Type B pancreatic cell (in vitro differentiated cells): ENCODE data around the gene DHX58. TPM values are rescaled to one million over a fixed set of nuclear protein-coding genes. Genes with fewer than 3 reads are reported as not detected.

ENCODE experiments used
- DNase-seq: peaks from one replicate; pipeline ENCODE4 v3.0.0; 2021; ENCODE audit warnings: mixed read lengths; ENCODE audit not compliant: unreplicated experiment; ENCODE audit errors: extremely low spot score
- H3K27ac Mint-ChIP-seq: 2 replicates; pipeline ENCODE4 v1.8.0; 2021; ENCODE audit warnings: mild to moderate bottlenecking, mixed read lengths
- H3K27me3 Mint-ChIP-seq: 2 replicates; pipeline ENCODE4 v1.8.0; 2021; ENCODE audit warnings: mixed read lengths
- H3K36me3 Mint-ChIP-seq: 2 replicates; pipeline ENCODE4 v1.8.0; 2021; ENCODE audit warnings: mixed read lengths
- H3K4me1 Mint-ChIP-seq: one replicate; pipeline ENCODE4 v1.8.0; 2021; ENCODE audit warnings: mixed read lengths; ENCODE audit not compliant: unreplicated experiment
- H3K4me3 Mint-ChIP-seq: 2 replicates; pipeline ENCODE4 v1.8.0; 2021; ENCODE audit warnings: mild to moderate bottlenecking, mixed read lengths
- H3K9me3 Mint-ChIP-seq: 2 replicates; pipeline ENCODE4 v1.8.0; 2021; ENCODE audit warnings: mixed read lengths
- CTCF ChIP-seq: fragments of 200-600 bp; sonication (generic); conservative IDR thresholded peaks from 2 replicates; pipeline ENCODE4 v1.5.0; 2021; ENCODE audit warnings: antibody characterized with exemption, mild to moderate bottlenecking
- total RNA-seq: library from RNA; stranded (reverse); gene quantifications from 2 replicates; pipeline ENCODE4 v1.2.1, GENCODE V29; 2021; ENCODE audit warnings: low replicate concordance

Gene DHX58
- total RNA-seq, 1 donor from 2014 or later = 0.72 TPM

DNA sequence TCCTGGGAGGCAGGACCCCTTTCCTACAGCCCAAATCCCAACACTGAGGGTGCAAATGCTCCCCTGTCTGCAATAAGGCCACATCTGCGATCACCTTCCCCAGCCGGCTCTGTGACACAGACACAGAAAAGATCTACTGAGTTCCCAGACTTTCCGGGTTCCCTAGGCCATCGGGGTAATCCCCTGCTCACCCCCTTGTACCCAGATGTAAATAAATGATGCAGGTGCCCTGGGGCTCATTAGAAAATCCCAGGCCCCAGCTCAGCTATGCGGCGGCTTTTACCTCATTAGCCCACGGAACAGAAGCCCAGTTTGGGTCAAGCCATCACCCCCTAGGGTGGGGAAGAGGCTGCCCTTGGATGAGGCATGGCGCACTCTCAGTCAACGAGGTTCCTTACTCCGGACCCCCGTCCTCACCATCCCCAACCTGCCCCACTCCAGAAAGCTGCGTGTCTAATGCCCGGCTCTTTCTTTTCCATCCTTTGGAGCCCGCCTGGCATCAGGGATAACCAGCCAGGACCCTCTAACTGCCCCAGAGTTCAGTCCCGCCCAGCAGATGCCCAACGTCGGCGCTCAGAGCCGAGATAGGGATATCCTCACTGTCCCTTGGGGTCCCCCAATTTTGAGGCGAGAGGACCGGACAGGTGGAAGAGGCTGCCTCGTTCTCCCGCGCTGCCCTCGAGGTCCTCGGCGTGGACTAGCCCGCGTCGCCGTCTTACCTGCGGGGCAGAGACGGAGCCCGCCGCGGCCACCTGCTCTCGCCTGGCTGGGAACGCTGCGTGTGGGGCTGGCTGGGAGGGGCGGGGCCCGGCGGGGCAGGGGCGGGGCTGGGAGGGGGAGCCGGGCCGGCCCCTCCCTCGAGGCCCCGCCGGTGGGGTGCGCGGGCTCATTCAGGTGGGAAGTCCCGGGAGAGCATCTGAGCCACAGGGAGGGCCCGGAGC, 14.6 kb downstream of the DHX58 start, which contains the start of gene ZNF385C:
Gene ZNF385C, minus strand, starts transcription at position 783 of the 941 bp plus-strand sequence. CDS start 35,417 bp downstream, outside the sequence.
- Mint-ChIP-seq H3K27ac (no peak within 1 kb of the TSS), H3K27me3 (peaks cover 57% of the 10 kb centered on the region), H3K4me1 (no peaks in the 10 kb centered on the region), H3K36me3 (no peaks in the 10 kb centered on the region), H3K9me3 (no peaks in the 10 kb centered on the region), H3K4me3 (no peak within 1 kb of the TSS)
- no peak for DNase-seq
- no peak for TF ChIP-seq CTCF

GRCh38 chr17:42096360-42097111, 16.0 kb downstream of the DHX58 start:
- Mint-ChIP-seq H3K9me3 (no peaks in the 10 kb centered on the region), H3K27me3 (peaks cover 53% of the 10 kb centered on the region), H3K36me3 (no peaks in the 10 kb centered on the region), H3K4me3 (no peak overlapping the region), H3K4me1 (no peaks in the 10 kb centered on the region), H3K27ac (no peak overlapping the region)
- DNase-seq = no peak
- no peak for TF ChIP-seq CTCF

DNA sequence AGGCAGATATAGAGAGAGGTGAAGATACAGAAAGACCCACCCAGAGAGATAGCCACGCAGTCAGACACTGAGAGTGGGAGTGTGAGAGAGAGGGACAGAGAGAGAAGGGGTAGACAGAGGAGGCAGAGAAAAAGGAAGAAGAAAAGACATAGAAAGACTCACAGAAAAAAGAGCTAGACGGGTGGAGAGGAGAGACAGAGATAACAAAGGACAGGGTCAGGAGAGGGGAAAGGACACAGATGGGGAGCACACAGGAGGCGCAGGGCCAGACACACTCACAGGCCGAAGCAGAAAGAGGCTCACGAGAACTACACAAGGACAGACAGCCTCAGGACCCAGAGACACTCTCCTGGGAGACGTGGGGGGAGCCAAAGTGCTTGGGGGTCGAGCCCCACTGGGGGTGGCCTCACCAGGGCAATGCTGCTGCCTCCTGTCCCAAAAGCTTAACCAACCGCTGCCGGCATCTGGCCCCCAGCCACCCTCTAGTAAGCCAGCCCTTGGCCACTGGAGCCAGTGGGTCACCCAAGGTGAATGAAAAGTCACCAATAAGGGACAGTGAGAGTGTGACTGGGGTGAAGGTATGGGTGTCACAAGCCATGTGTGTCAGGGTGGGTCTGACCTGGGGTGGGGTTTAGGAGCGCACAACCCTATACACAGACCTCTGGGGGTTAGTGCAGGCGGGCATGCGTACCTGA, 18.0 kb downstream of the DHX58 start:
- no peaks in the 10 kb centered on the region for H3K36me3 Mint-ChIP-seq
- no peak for DNase-seq
- H3K27ac Mint-ChIP-seq = no peak overlapping the region
- peaks cover 56% of the 10 kb centered on the region for H3K27me3 Mint-ChIP-seq
- TF ChIP-seq CTCF = no peak
- no peak overlapping the region for H3K4me3 Mint-ChIP-seq
- no peaks in the 10 kb centered on the region for H3K9me3 Mint-ChIP-seq
- H3K4me1 Mint-ChIP-seq = no peaks in the 10 kb centered on the region

DNA sequence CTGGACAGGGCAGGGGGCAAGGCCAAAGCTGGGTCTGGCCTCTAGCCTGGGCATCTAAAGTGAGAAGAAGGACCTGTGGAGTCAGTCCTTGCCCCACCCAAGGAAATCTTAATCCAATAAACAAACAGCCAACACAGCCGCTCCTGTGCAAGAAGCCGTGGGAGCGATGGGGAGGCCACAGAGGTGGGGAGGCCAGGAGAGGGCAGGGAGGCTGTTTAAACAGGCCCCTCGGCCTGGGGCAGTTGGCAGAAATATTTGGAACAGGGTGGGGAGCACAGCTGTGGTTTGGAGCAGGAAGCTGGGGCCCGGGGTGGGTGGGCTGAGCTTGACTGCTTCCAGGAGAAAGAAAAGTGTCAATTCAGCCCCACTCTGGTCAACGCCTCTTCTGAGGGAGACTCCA, 19.6 kb downstream of the DHX58 start:
- DNase-seq = no peak
- Mint-ChIP-seq H3K36me3 (no peaks in the 10 kb centered on the region), H3K27ac (no peak overlapping the region), H3K9me3 (no peaks in the 10 kb centered on the region), H3K4me3 (no peak overlapping the region), H3K4me1 (no peaks in the 10 kb centered on the region), H3K27me3 (peaks cover 46% of the 10 kb centered on the region)
- no peak for TF ChIP-seq CTCF

DNA sequence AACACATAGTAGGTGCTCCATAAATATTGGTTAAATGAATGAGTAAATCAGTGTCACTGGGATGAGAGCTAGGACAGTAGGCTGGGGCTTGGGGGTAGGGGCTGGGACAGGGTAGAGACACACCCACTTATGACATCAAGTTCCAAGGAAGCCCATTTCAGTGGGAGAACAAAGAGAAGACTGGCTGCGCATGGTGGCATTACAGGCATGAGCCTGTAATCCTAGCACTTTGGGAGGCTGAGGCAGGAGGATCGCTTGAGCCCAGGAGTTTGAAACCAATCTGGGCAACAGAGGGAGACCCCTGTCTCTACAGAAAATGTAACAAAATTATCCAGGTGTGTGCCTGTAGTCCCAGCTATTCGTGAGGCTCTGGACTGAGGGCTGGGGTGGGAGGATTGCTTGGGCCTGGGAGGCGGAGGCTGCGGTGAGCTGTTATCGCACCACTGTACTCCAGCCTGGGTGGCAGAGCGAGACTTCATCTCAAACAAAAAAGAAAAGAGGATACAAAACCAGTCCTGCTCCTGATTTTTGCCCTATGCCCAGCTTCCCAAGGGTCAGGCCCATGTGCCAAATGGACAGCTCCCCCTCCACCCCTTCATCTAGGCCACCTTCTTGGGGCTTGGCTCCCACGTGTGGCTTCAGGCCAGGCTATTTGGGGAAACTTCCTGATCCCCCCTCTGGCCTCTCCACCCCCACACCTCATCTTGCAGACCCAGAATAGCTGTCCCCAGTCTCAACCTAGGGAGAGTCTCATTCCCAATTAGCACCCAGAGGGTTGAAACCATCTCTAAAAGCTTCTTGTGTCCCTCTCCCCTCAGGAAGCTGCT, 21.3 kb downstream of the DHX58 start:
- H3K27me3 Mint-ChIP-seq = peaks cover 28% of the 10 kb centered on the region
- no peaks in the 10 kb centered on the region for H3K36me3 Mint-ChIP-seq
- TF ChIP-seq CTCF = no peak

More for the DNA sequence above, 21.3 kb downstream of the DHX58 start:
- H3K4me3 Mint-ChIP-seq = no peak overlapping the region
- H3K4me1 Mint-ChIP-seq = peaks cover 5% of the 10 kb centered on the region
- DNase-seq = no peak
- H3K9me3 Mint-ChIP-seq = no peaks in the 10 kb centered on the region
- no peak overlapping the region for H3K27ac Mint-ChIP-seq
